ENCODE measurements around the gene FGF6.

- TF ChIP-seq KDM5B (IDR thresholded peaks at IDR 0.05; ENCODE audit: insufficient replicate concordance, low read depth, low read length) (no peak), NR2C1 (IDR thresholded peaks at IDR 0.05) (no peak), NR2C1 (tag; IDR thresholded peaks at IDR 0.05) (no peak), UBTF (IDR thresholded peaks at IDR 0.05; ENCODE audit: borderline replicate concordance in 1 of 2, low read depth in 2 of 2, low read length in 2 of 2) (no peak), ZNF384 (IDR thresholded peaks at IDR 0.05; ENCODE audit: low read depth, low read length) (no peak), HDAC6 (IDR thresholded peaks at IDR 0.05; ENCODE audit: low read depth, low read length) (no peak), CTCF (IDR thresholded peaks at IDR 0.05 in 2 of 3, conservative IDR thresholded peaks at IDR 0.05 in 1 of 3; ENCODE audit: insufficient read depth in 2 of 3, low read depth in 1 of 3, low read length in 3 of 3) (no peak), GATAD2A (IDR thresholded peaks at IDR 0.05) (no peak), HLTF (IDR thresholded peaks at IDR 0.05) (no peak), ZKSCAN8 (CRISPR knock-in tag; IDR thresholded peaks at IDR 0.05) (no peak), KLF1 (tag; IDR thresholded peaks at IDR 0.05) (no peak), GTF2F1 (IDR thresholded peaks at IDR 0.05; ENCODE audit: low read depth, low read length) (no peak), FOXK2 (conservative IDR thresholded peaks at IDR 0.05 in 1 of 2, IDR thresholded peaks at IDR 0.05 in 1 of 2; ENCODE audit: low read depth in 2 of 2) (no peak), MEF2A (IDR thresholded peaks at IDR 0.05; ENCODE audit: control insufficient read depth, low read depth, low read length) (no peak), BCL6 (CRISPR knock-in tag; IDR thresholded peaks at IDR 0.05) (no peak)
These were observed 58.0 kb downstream of the FGF6 start for GRCh38 chr12:4387607-4388006.
